ENCODE results near the gene NXN.

NXN gene

GRCh38 chr17:1006054-1006453 is 26.5 kb upstream of the NXN start:
- H3K4me3 ChIP-seq (ENCODE audit: low read depth, low read length), result no peak overlapping the region
- no peak for TF ChIP-seq CTCF (IDR thresholded peaks at IDR 0.05; ENCODE audit: low read depth, low read length)

GRCh38 chr17:1005361-1005946 is 25.9 kb upstream of the NXN start:
- no peak overlapping the region for H3K4me3 ChIP-seq (ENCODE audit: low read depth, low read length)
- no peak for TF ChIP-seq CTCF (IDR thresholded peaks at IDR 0.05; ENCODE audit: low read depth, low read length)

- no peak for TF ChIP-seq CTCF (IDR thresholded peaks at IDR 0.05; ENCODE audit: low read depth, low read length)
- H3K4me3 ChIP-seq (ENCODE audit: low read depth, low read length), result no peak overlapping the region
These were observed 25.3 kb upstream of the NXN start for GRCh38 chr17:1004769-1005295.

GRCh38 chr17:1003972-1004768 is 24.6 kb upstream of the NXN start:
- no peak for TF ChIP-seq CTCF (IDR thresholded peaks at IDR 0.05; ENCODE audit: low read depth, low read length)
- H3K4me3 ChIP-seq (ENCODE audit: low read depth, low read length), result no peak overlapping the region

GRCh38 chr17:1003633-1003971 is 24.0 kb upstream of the NXN start:
- no peak overlapping the region for H3K4me3 ChIP-seq (ENCODE audit: low read depth, low read length)
- no peak for TF ChIP-seq CTCF (IDR thresholded peaks at IDR 0.05; ENCODE audit: low read depth, low read length)

GRCh38 chr17:1002771-1003555 is 23.4 kb upstream of the NXN start:
- TF ChIP-seq CTCF (IDR thresholded peaks at IDR 0.05; ENCODE audit: low read depth, low read length), result no peak

GRCh38 chr17:1002412-1002753 is 22.8 kb upstream of the NXN start:
- no peak for TF ChIP-seq CTCF (IDR thresholded peaks at IDR 0.05; ENCODE audit: low read depth, low read length)

More at GRCh38 chr17:1002771-1003555, 23.4 kb upstream of the NXN start:
- H3K4me3 ChIP-seq (ENCODE audit: low read depth, low read length), result no peak overlapping the region

More at GRCh38 chr17:1002412-1002753, 22.8 kb upstream of the NXN start:
- H3K4me3 ChIP-seq (ENCODE audit: low read depth, low read length), result no peak overlapping the region

Measured in WI38 (cell line).